ENCODE measurements around the gene VRK3. TPM values are rescaled to one million over a fixed set of nuclear protein-coding genes. Genes with fewer than 3 reads are reported as not detected.
"Not testable (repeated sequence)": the region's sequence is repeated elsewhere in the genome, so short reads cannot be mapped to it uniquely, and the experiment has no call there.

The VRK3 gene
- total RNA-seq, 1 experiment from 2014 or later = 41.7 TPM

DNA sequence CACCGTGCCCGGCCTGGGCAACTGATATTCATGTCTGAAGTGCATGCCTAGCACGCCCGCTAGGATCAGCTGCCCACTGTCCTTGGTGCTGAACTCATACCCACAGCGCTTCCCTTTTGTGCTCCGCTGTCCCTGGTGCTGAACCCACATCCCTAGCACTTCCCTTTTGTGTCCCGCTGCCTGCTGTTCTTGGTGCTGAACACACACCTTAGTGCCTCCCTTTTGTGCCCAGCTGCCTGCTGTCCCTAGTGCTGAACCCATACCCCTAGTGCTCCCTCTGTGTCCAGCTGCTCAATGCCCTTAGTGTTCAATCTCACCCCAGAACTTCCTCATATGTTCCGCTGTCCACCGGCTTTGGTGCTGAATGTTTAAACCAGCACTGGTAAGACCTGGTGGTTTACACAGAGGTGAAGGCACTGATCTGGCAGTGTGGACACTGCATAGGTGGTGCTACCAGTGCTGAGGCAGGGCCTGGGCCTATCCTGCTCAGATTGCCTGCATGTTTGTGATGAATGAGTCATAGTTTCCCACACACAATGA lies 37.9 kb downstream of the VRK3 start:
- DNase-seq (ENCODE audit: low read depth) = peak; percentile 92

DNA sequence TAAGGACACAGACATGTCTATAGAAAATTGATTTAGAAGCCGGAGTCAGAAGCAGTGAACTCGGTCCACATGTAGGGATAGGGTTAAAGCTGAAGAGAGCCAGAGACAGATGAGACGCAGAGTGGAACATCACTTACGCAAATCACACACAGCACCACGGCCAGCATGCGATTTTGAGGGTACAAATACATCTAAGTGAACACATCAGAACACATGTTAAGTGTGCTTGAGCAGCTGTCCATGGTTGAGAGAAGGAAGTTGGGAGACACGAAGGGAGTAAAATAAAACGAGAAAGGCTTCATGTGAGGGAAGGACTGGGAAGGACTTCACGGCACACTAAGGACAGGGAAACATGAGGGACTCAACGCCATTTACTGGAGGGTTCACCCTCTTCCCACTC lies 38.8 kb downstream of the VRK3 start:
- no peak for DNase-seq (ENCODE audit: low read depth)

- DNase-seq (ENCODE audit: low read depth) = no peak
These were observed 39.3 kb downstream of the VRK3 start for GRCh38 chr19:49985871-49986270.

DNA sequence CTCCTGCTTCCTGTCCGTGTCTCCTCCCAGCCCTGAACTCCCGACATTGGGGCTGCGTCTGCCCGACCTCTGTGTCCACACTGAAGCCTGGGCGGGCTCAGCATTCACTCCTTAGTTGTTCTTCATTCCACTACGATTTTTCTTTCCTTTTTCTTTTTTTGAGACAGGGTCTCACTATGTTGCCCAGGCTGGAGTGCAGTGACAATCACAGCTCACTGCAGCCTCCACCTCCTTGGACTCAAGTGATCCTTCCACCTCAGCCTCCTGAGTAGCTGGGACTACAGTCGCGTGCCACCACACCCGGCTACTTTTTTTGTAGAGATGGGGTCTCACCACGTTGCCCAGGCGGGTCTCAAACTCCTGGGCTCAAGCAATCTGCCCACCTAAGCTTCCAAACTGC lies 40.7 kb downstream of the VRK3 start:
- DNase-seq (ENCODE audit: low read depth) = no peak

DNA sequence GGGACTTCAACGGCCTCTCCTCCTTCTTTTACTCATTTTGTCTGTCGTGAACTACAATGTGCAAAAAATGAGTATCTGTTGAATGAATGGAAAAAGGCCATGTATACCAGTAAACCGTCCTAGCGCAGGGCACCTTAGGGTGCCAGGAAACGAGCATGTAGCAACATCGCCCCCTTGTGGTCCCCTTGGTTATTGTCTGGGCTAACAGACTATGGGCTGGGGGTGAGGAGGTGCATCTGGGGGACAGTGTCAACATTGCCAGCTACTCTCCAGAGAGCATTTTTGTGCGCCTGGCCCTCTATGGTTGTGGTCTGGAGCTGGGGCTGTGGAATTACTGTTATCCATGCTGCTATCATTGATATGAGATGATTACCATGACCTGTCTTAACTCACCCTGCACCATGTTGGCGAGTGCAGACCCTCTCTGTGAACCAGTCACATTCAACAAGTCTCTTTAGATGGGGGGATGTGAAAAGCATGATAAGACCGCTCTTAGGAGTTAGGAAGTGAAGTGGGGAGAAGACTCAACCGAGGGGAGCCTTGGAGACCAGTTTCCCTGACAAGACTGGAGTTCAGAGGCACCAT lies 41.4 kb downstream of the VRK3 start:
- peak; percentile 51 for DNase-seq (ENCODE audit: low read depth)

DNA sequence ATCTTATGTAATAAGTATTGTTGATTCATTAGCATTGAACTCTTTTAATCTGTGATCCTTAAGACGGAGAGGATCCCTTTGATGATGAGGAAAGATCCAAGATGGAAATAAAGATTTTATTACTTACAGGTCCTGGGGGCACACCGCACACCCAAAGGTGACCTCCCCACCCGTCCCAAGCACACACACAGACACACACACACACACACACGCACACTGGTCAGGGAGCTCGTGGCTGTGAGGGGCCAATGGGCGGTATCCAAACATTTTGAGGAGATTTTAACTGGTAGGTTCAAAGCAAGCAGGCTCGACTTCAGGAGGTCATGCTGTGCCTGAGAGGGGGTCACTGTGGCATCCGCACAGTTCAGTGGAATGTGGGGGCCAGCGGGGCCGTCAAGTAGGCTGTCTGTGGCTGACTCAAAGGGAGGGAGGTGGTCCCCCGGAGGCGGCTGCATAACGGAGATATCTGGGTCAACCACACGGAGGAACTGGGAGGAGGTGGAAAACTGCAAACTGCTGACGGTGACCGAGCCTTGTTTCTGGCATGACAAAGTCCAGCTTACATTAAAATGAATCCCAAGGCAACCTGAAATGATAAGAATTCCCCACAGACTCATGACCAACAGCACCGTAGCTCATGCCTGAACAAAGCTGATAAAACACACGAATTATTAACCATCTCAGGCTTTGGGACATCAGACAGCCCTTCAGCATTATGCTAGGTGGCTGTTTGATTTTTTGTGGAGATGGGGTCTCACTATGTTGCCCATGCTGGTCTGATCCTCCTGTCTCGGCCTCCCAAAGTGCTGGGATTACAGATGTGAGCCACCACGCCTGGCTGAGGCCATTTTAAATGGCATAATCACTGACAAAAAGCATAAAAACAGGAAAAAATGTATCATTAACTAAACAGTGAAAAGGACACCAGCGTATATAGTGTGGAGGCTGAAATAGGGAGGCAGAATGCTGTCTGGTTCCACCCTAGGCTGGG lies 43.3 kb downstream of the VRK3 start:
- no peak for DNase-seq (ENCODE audit: low read depth)

DNA sequence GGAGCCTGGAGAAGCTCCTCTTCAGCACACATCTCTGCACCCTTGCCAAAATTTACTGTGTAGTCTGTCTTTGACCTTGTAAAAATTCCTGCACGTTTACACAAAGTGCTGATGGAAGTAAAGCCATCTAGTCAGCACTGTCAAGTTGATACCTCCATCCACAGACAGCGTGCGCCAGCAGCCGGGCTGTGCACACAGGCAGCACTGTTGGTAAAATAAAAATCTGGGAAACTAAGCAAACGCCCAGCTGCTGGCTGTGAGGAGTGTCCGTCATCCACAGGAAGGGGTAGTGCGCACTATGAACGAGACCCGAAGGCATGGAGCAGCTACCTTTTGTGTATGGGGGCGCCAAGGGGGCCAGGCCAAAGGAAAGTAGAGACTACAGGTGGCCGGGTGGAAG lies 46.8 kb downstream of the VRK3 start:
- DNase-seq (ENCODE audit: low read depth) = no peak

DNA sequence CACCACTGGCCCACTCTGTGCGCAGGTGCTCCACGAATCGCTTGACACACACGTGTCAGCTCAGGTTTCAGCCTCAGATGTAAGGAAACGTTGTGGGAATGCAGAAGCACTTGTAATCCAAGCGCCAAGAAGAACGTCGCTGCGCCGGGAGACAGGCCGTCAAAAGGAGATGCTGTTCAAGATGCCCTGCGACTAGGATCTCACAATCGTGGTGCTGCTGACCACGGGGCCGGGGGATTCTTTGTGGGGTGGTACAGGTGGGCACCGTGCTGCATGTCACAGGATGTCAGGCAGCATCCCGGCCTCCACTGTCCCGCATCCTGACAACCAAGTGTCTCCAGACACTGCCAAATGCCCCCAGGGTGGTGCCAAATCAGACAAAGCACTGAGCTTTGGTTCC lies 47.3 kb downstream of the VRK3 start:
- no peak for DNase-seq (ENCODE audit: low read depth)

- no peak for DNase-seq (ENCODE audit: low read depth)
These were observed 48.1 kb downstream of the VRK3 start for GRCh38 chr19:49977076-49977475.

DNA sequence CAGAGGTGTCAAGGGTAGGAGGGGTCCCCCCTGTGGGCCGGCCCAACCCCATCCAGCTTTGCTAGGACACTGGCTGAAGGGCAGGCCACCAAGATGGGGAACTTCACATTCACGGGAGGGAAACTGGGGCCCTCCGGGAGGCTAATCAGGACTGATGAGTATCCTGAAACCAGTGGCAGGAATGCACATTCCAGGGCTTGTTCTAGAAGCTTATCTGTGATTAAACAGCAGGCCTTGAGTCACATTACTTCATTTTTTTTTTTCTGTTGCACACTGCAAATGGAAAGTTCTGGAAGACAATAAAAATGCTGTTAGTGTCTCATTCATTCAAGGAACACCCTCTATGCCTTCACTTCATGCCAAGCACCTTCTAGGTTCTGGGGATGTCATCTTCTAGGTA lies 48.7 kb downstream of the VRK3 start:
- no peak for DNase-seq (ENCODE audit: low read depth)

DNA sequence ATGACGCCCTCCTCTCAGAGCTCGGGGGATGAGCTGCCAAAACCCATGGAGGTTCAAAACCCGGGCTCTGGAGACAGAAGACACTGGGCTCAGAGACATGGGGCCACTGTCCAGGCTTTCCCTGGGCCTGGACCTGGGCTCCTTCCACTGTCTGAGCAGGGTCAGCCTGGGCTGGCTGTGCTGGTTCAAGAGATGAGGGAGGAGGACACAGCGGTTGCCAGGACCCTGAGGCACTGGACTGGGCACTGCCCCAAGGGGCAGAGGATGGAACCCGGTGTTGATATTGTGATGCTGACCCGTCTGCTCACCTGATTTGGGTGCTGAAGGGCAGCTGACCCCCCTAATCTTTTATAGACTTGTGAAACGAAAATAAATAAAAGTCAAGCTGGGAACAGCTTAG lies 50.1 kb downstream of the VRK3 start:
- no peak for DNase-seq (ENCODE audit: low read depth)

GRCh38 chr19:49973987-49974386 lies 51.2 kb downstream of the VRK3 start:
- peak; percentile 53 for DNase-seq (ENCODE audit: low read depth)

GRCh38 chr19:49972841-49973240 lies 52.3 kb downstream of the VRK3 start:
- no peak for DNase-seq (ENCODE audit: low read depth)

GRCh38 chr19:49971991-49972411 lies 53.2 kb downstream of the VRK3 start:
- DNase-seq (ENCODE audit: low read depth) = no peak

- DNase-seq (ENCODE audit: low read depth) = not testable (repeated sequence)
These were observed 55.8 kb downstream of the VRK3 start for GRCh38 chr19:49969355-49969754.

DNA sequence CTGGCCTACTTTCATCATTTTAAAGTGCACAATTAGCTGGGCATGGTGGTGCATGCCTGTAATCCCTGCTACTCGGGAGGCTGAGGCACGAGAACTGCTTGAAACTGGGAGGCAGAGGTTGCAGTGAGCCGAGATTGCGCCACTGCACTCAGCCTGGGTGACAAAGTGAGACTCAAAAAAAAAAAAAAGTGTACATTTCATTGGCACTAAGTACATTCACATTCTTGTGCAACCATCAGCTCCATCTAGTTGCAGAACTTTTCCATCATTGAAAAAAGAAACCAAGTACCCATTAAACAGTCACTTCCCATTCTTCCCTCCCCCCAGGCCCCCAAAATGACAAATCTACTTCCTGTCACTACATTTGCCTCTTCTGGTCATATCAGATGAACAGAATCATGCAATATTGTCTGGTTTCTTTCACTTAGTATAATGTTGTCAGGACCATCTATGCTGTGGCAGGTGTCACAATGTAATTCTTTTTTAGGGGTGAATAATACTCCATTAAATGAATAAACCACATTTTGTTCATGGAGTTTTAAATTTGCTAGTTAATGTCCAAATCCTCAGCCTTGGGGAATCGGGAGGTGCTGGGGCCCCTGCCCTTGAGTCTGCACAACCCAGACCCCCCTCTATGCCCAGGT lies 56.8 kb downstream of the VRK3 start:
- DNase-seq (ENCODE audit: low read depth) = no peak

- DNase-seq (ENCODE audit: low read depth) = not testable (repeated sequence)
These were observed 64.2 kb downstream of the VRK3 start, which contains the start of gene SIGLEC11 for GRCh38 chr19:49960980-49961379. Gene SIGLEC11, minus strand, starts transcription at chr19:49961172. Its CDS starts 91 bp downstream, at chr19:49961081.

DNA sequence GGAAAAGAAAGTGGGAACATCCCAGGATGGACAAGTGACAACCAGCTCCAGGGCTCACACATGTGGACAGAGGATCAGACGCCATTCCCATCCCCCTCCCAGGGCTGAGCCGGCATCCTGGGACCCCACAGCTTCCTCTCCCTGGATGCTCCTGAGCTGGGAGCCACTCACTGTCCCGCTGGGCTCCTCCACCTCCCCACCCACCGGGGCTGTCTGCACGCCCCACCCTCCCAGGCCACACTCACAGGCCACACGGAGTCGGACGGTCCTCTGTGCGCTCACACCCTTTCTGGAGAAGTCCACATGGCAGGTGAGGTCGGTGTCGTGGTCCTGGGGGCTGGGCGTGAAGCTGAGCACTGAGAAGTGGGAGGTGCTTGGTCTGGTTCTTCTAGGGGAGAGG lies 65.3 kb downstream of the VRK3 start:
- DNase-seq (ENCODE audit: low read depth) = not testable (repeated sequence)

- not testable (repeated sequence) for DNase-seq (ENCODE audit: low read depth)
These were observed 66.6 kb downstream of the VRK3 start for GRCh38 chr19:49958596-49958995.

DNA sequence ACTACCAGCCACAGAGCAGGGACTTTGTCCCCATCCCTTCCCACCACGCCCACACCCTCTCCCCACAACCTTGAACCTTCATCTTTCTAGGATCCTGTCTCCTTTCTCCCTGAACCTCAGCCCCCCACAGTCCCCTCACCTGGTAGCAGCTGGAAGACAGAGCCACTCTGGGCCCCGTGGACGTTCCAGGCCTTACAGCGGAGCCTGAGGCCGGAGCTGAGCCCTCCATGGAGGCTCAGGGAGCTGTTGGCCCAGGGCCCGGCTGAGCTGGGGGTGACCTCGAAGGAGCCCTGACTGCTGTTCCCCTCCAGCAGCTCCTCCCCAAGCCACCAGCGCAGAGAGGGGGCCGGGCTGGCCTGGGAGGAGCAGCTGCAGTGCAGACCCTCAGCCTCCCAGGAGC lies 67.0 kb downstream of the VRK3 start:
- DNase-seq (ENCODE audit: low read depth) = not testable (repeated sequence)

- no peak for DNase-seq (ENCODE audit: low read depth)
These were observed 67.8 kb downstream of the VRK3 start for GRCh38 chr19:49957262-49957915.

DNA sequence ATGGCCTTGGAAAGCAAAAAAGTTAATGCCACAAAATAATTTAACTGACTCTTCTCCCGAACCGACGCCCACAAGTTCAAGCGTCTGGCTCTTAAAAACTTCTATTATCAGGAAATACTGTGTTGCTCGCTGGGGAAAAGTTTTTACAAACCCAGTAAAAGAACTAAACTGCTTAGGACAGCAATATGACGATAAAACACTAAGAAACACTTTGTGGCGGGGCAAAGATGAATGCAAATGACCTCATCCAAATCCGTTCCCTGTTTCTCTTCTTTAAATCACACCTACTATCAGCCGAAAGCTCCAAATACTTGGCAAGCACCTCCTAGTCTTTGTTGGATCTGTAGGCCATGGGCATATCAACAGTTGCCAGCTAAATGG lies 69.1 kb downstream of the VRK3 start:
- no peak for DNase-seq (ENCODE audit: low read depth)
